Endothelial cell of umbilical vein (primary cell): ENCODE results near the gene HSPA12A. TPM values are rescaled to one million over a fixed set of nuclear protein-coding genes. Genes with fewer than 3 reads are reported as not detected.

Source experiments
- BruUV-seq: library from RNA; stranded (reverse); fragments of 400-500 nt; replicated peaks from 2 replicates; lab custom pipeline; 2021; lab: Mats Ljungman, UMichigan
- CTCF ChIA-PET: fragments of 300-600, 350-600 bp; sonication (Branson Sonifier 250); formaldehyde crosslinking; loops from one replicate; lab custom pipeline; 2021; ENCODE audit warnings: antibody characterized with exemption, inconsistent platforms; lab: Charles Lee
- POLR2A ChIA-PET: fragments of 300-600, 350-600 bp; sonication (Branson Sonifier 250); formaldehyde crosslinking; loops from one replicate; lab custom pipeline; 2021; ENCODE audit warnings: antibody characterized with exemption, inconsistent platforms; lab: Charles Lee
- DNase-seq: peaks from one replicate; pipeline ENCODE4 v3.0.0-alpha.2; 2011; ENCODE audit warnings: low read depth, low spot score
- FAIRE-seq: peaks from 2 replicates; lab custom pipeline; 2011; peaks lifted over from hg19 to GRCh38; lab: Jason Lieb, UNC
- H2AFZ ChIP-seq: 2 replicates; pipeline ENCODE4 v1.6.0; 2012; ENCODE audit warnings: low read depth, low read length, control low read depth, inconsistent platforms
- H3K27ac ChIP-seq: 2 replicates; pipeline ENCODE4 v1.5.1; 2011; ENCODE audit warnings: low read depth, mild to moderate bottlenecking, control low read depth, low read length, moderate library complexity; ENCODE audit not compliant: insufficient read depth
- H3K27me3 ChIP-seq, 2 experiments: 2 replicates each; pipeline versions ENCODE4 v1.6.0 to v1.6.1; 2011; ENCODE audit warnings: low read length in 2 of 2, mixed read lengths in 1 of 2; ENCODE audit not compliant: control insufficient read depth in 2 of 2, insufficient read depth in 2 of 2
- H3K36me3 ChIP-seq, 2 experiments: 2 replicates in 1 of 2; 3 replicates in 1 of 2; pipeline ENCODE4 v1.5.1; 2011; ENCODE audit warnings: low read length in 2 of 2, mild to moderate bottlenecking in 1 of 2, moderate library complexity in 1 of 2; ENCODE audit not compliant: control insufficient read depth in 2 of 2, insufficient read depth in 2 of 2; ENCODE audit errors: extremely low read depth in 1 of 2
- H3K4me1 ChIP-seq: 3 replicates; pipeline ENCODE4 v1.5.1; 2011; ENCODE audit warnings: mild to moderate bottlenecking, low read length; ENCODE audit not compliant: control insufficient read depth, insufficient read depth; ENCODE audit errors: extremely low read depth
- H3K4me2 ChIP-seq: 2 replicates; pipeline ENCODE4 v1.6.1; 2011; ENCODE audit warnings: low read length, control low read depth, mixed read lengths; ENCODE audit not compliant: insufficient read depth
- H3K4me3 ChIP-seq, 3 experiments: fragments of 200-600 bp in 1 of 3; sonication (generic), shearing (Covaris generic) in 1 of 3; replicated peaks in 1 of 3; 2 replicates each; pipeline ENCODE4 v1.5.1; 2011 to 2016; ENCODE audit warnings: control low read depth in 3 of 3, low read length in 3 of 3, mild to moderate bottlenecking in 2 of 3, inconsistent platforms in 1 of 3, low read depth in 1 of 3, moderate library complexity in 1 of 3; ENCODE audit not compliant: insufficient read depth in 1 of 3
- H3K79me2 ChIP-seq: 2 replicates; pipeline ENCODE4 v1.6.0; 2012; ENCODE audit warnings: low read length, inconsistent platforms; ENCODE audit not compliant: control insufficient read depth, insufficient read depth
- H3K9ac ChIP-seq: replicated peaks from 2 replicates; pipeline ENCODE3; 2011; ENCODE audit warnings: low read length, control low read depth; ENCODE audit not compliant: insufficient read depth; ENCODE audit errors: extremely low read depth
- H3K9me1 ChIP-seq: replicated peaks from 3 replicates; pipeline ENCODE4 v1.6.0; 2011; ENCODE audit warnings: mild to moderate bottlenecking, low read length; ENCODE audit not compliant: control insufficient read depth, insufficient read depth; ENCODE audit errors: extremely low read depth
- H3K9me3 ChIP-seq: replicated peaks from 2 replicates; pipeline ENCODE4 v1.5.1; 2012; ENCODE audit warnings: low read length, inconsistent platforms; ENCODE audit not compliant: control insufficient read depth, insufficient read depth
- H4K20me1 ChIP-seq: replicated peaks from 2 replicates; pipeline ENCODE3; 2011; ENCODE audit warnings: mild to moderate bottlenecking, low read length; ENCODE audit not compliant: control insufficient read depth, insufficient read depth; ENCODE audit errors: extremely low read depth
- EZH2 ChIP-seq: IDR thresholded peaks from 2 replicates; pipeline ENCODE4 v1.6.1; 2012; ENCODE audit warnings: borderline replicate concordance, low read depth, mild to moderate bottlenecking, moderate library complexity, low read length, inconsistent platforms; ENCODE audit not compliant: severe bottlenecking
- FOS ChIP-seq: IDR thresholded peaks from 2 replicates; pipeline ENCODE4 v1.6.1; 2011; ENCODE audit warnings: mild to moderate bottlenecking, low read length, moderate library complexity, borderline replicate concordance; ENCODE audit not compliant: insufficient read depth
- GATA2 ChIP-seq: IDR thresholded peaks from 2 replicates; pipeline ENCODE4 v1.7.0; 2011; ENCODE audit warnings: low read depth, mild to moderate bottlenecking, moderate library complexity, mixed read lengths, low read length; ENCODE audit not compliant: insufficient read length, insufficient read depth
- JUN ChIP-seq: IDR thresholded peaks from 2 replicates; pipeline ENCODE4 v1.6.1; 2011; ENCODE audit warnings: borderline replicate concordance, low read depth; ENCODE audit not compliant: insufficient read length, insufficient read depth
- MYC ChIP-seq: IDR thresholded peaks from one replicate; pipeline ENCODE4 v1.6.1; 2011; ENCODE audit warnings: mild to moderate bottlenecking, low read depth, low read length
- POLR2A ChIP-seq: IDR thresholded peaks from 2 replicates; pipeline ENCODE4 v1.6.1; 2012; ENCODE audit warnings: low read depth, mild to moderate bottlenecking, control low read depth, low read length
- POLR2AphosphoS5 ChIP-seq: IDR thresholded peaks from 2 replicates; pipeline ENCODE4 v1.6.1; 2012; ENCODE audit warnings: low read depth, mild to moderate bottlenecking, control low read depth, low read length, moderate library complexity; ENCODE audit not compliant: insufficient read depth
- dilution Hi-C: fragments of 300-500 bp; cut with MboI; formaldehyde crosslinking; loops from one replicate; pipeline ENCODE4 v1.15.0; 2019; ENCODE audit warnings: low sequenced_read_pairs; ENCODE audit not compliant: extremely low pct_ligation_motif_present
- intact Hi-C: fragments of 100-400 bp; cut with micrococcal nuclease; formaldehyde crosslinking; loops from one replicate; pipeline ENCODE4 v1.10.0; 2022
- polyA plus RNA-seq, 4 experiments: library from polyadenylated mRNA; depleted of rRNA in 3 of 4; stranded (reverse) in 3 of 4; unstranded in 1 of 4; fragments of >200 nt; gene quantifications; 2 replicates each; pipeline versions ENCODE4 v1.2.1 to v1.2.3, GENCODE V29; 2011 to 2012; ENCODE audit warnings: missing spikeins in 1 of 4
- total RNA-seq: library from RNA; stranded (reverse); gene quantifications from 2 replicates; pipeline ENCODE4 v1.2.3, GENCODE V29; 2021
- TF ChIP-seq, protein P1 (sequence below), 2 donors: IDR thresholded peaks; 1 replicate in 1 of 2; 2 replicates in 1 of 2; pipeline ENCODE4 v1.5.1; 2011; ENCODE audit warnings: low read length in 2 of 2, mild to moderate bottlenecking in 2 of 2, moderate library complexity in 2 of 2, control low read depth in 1 of 2, inconsistent platforms in 1 of 2, low read depth in 1 of 2; ENCODE audit not compliant: insufficient read depth in 1 of 2; ENCODE audit errors: extremely low read depth in 1 of 2
- TF ChIP-seq, protein P2 (sequence below): IDR thresholded peaks from 2 replicates; pipeline ENCODE4 v1.6.1; 2011; ENCODE audit not compliant: insufficient read depth, insufficient read length

The HSPA12A gene
- total and polyA plus RNA-seq, 2 donors (not counting 3 experiments of a cell fraction or from before 2014, with no cell fraction given), result 0.22 to 0.29 TPM

DNA sequence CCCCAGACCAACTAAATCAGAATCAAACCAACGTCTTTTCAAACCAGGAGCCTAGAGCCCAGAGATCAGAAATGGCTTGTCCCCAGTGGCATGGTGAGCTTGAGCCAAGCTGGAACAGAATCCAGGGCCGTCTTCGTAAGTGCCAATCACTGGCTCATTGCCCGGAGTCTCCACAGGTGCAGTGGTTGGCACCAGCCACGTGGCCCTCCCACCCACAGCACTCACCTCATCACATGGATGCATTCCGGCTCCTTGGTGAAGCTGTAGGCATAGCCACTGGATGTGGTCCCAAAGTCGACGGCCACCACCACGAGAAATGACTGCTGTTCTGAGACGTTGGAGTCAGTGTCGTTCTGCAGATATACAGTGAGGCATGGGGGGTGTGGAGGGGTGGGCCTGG lies 37.4 kb downstream of the HSPA12A start:
- CTCF ChIA-PET, result no interaction called here
- intact Hi-C loops, result no loop called here
- TF ChIP-seq, protein P1, sequence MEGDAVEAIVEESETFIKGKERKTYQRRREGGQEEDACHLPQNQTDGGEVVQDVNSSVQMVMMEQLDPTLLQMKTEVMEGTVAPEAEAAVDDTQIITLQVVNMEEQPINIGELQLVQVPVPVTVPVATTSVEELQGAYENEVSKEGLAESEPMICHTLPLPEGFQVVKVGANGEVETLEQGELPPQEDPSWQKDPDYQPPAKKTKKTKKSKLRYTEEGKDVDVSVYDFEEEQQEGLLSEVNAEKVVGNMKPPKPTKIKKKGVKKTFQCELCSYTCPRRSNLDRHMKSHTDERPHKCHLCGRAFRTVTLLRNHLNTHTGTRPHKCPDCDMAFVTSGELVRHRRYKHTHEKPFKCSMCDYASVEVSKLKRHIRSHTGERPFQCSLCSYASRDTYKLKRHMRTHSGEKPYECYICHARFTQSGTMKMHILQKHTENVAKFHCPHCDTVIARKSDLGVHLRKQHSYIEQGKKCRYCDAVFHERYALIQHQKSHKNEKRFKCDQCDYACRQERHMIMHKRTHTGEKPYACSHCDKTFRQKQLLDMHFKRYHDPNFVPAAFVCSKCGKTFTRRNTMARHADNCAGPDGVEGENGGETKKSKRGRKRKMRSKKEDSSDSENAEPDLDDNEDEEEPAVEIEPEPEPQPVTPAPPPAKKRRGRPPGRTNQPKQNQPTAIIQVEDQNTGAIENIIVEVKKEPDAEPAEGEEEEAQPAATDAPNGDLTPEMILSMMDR (IDR thresholded peaks at IDR 0.05; ENCODE audit: extremely low read depth in 1 of 2, insufficient read depth in 1 of 2, low read depth in 1 of 2, low read length in 2 of 2), result no peak
- TF ChIP-seq JUN (no peak), FOS (no peak), EZH2 (no peak), MYC (no peak), GATA2 (no peak), POLR2AphosphoS5 (no peak), POLR2A (no peak)
- TF ChIP-seq, protein P2, sequence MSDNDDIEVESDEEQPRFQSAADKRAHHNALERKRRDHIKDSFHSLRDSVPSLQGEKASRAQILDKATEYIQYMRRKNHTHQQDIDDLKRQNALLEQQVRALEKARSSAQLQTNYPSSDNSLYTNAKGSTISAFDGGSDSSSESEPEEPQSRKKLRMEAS, result no peak
- no peaks in the 10 kb centered on the region for H3K9me3 ChIP-seq
- FAIRE-seq, result no peak
- H3K4me1 ChIP-seq, result no peaks in the 10 kb centered on the region
- H3K36me3 ChIP-seq, result no peaks in the 10 kb centered on the region
- no TSS peak for BruUV-seq
- POLR2A ChIA-PET, result no interaction called here
- dilution Hi-C loops, result no loop called here
- no peak for DNase-seq
- no peak overlapping the region for H3K4me3 ChIP-seq
- no peaks in the 10 kb centered on the region for H3K9me1 ChIP-seq
- H3K27ac ChIP-seq, result no peak overlapping the region
- H4K20me1 ChIP-seq, result no peaks in the 10 kb centered on the region
- no peaks in the 10 kb centered on the region for H3K27me3 ChIP-seq
- no peak overlapping the region for H3K9ac ChIP-seq
- H3K4me2 ChIP-seq, result no peak overlapping the region
- H3K79me2 ChIP-seq, result no peaks in the 10 kb centered on the region
- no peak overlapping the region for H2AFZ ChIP-seq
